IPS DF 19.7 (cell line): ENCODE results near the gene FHIT.
"Not testable (repeated sequence)": the region's sequence is repeated elsewhere in the genome, so short reads cannot be mapped to it uniquely, and the experiment has no call there.

Experiments used
- DNase-seq: peaks from one replicate; pipeline ENCODE4 v3.0.0-alpha.2; 2013; ENCODE audit warnings: low read depth, low spot score

FHIT gene

DNA sequence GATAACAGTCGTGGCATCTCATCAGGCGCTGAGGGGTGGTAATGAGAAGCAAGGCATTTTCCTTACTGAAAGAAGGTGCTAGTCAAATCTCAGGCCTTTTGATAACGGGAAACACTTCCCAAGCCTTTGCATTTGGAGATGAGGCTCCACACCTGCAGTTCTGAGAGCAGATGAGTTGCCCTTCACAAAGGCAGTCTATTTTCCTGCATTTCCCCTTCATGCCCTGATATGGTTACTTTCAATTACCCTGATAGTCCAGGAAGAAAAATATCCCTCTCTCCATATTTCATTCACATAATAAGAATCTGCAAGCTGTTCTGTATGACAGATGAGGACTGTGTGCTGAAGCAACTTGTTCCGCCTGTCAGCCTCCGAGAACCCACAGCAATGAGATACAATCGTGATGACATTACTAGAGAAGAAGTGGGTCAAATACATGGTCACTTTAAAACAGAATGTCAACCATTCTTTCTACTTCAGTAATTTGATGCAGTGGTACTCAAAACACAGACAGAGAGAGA, 25.0 kb downstream of the FHIT start:
- no peak for DNase-seq

DNA sequence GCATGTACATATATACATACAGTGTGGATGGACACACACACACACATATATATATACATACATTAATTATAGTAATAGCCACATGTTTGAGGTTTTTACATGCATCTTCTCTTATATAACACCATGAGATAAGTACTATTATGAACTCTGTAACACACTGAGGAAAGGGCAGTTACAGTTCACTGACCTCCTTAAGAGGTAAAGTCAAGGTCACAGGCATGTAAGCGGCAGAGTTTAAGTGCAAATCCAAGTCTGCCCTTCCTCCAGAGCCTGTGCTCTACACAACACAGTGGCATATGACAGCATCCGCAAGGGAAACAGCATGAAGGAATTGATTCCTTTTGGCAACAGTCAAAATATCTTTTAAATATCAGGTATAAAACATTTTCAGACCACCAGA, 26.4 kb downstream of the FHIT start:
- DNase-seq = no peak

DNA sequence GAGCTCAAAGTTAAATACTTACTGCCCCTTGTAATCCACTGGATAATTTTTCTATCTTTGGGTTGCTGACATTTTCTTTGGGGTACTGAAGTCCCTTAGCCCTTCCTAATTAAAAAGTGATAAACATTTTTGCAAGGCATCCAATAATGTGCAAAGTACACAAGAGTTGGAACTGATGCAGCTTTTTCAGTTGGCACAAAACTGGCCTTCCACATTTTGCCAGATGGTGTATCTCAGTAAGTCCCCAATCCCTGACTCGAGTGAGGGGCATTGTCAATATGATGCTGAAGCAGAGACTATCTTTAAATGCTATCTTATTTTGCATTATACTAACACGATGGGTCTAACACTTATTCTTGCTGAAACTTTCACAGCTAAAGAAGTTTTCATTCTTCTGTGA, 27.8 kb downstream of the FHIT start:
- DNase-seq = no peak

DNA sequence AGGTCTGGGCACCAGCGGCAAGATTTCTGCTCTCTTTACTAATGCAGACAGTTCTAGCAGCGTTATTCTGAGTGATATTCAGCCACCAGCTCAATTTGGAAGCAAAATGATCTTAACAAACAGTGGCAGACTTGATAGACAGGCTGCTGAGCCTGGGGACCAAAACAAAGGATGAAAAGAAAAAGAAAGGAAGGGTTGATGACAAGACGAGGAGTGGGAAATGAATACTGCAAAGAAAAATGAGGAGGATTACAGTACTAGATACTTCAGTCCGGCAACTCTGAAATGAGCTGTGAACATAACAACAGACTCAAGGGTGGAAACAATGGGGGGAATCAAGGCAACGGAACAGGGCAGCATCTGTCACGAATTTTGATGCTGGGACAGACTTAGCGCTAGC, 28.8 kb downstream of the FHIT start:
- no peak for DNase-seq

DNA sequence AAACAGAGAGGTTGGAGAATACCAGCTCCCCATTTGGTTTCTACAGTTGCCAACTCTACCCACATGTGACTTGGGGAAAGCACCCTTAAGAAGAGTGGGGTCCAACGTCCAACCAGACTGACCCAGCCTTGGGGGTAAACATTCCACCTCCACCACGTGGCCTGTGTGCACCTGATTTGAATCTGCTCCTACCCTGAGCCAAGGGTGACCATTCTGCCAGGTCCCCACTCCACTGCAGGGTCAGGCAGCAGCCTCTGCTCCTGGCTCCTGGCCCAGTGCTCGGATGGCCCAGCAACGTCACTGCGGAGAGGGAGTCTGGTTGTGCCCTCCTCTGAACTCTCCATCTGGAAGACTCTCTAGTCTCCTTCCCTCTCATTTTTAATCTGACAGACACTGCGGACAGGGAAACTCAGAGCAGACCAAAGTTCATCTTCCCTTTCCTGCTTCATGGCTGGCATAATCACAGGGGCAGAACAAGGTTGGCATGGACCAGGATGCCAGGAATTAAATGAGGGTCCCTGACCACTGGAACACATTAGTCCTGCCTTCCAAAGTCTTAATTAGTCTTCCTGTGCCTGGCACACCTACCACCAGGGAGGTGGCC, 29.4 kb downstream of the FHIT start:
- DNase-seq = no peak

DNA sequence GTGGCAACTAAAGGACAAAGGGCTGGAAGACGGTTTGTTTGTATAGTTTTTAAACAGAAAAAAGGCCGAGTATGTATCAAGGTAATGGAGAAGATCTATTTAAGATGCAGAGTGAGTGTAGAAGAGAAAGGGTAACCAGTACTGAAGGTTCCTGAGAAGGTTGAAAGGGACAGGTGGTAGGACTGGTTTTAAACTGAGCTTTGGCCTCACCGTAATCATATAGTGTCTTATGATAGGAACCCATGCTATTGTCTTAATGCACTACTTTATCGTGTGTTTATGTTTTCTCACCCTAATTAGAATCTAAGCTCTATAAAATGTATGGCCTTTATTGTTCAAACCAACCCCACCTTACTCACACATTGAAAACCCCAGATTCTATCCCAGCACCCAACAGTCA, 32.7 kb downstream of the FHIT start:
- DNase-seq = no peak

DNA sequence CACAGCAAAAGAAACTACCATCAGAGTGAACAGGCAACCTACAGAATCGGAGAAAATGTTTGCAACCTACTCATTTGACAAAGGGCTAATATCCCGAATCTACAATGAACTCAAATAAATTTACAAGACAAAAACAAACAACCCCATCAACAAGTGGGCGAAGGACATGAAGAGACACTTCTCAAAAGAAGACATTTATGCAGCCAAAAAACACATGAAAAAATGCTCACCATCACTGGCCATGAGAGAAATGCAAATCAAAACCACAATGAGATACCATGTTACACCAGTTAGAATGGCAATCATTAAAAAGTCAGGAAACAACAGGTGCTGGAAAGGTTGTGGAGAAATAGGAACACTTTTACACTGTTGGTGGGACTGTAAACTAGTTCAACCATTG, 35.1 kb downstream of the FHIT start:
- not testable (repeated sequence) for DNase-seq

DNA sequence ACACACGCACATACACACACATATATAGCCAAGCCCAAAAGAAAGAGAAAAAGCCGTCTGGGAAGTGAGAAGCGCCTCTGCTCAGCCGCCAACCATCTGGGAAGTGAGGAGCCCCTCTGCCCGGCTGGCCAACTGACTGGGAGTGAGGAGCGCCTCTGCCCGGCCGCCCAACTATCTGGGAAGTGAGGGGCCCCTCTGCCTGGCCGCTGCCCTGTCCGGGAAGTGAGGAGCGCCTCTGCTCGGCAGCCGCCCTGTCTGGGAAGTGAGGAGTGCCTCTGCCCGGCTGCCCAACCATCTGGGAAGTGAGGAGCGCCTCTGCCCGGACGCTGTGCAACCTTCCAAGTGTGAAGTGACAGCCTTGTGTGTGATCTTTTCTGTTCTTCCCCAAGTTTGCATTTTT, 49.2 kb downstream of the FHIT start:
- DNase-seq = no peak

DNA sequence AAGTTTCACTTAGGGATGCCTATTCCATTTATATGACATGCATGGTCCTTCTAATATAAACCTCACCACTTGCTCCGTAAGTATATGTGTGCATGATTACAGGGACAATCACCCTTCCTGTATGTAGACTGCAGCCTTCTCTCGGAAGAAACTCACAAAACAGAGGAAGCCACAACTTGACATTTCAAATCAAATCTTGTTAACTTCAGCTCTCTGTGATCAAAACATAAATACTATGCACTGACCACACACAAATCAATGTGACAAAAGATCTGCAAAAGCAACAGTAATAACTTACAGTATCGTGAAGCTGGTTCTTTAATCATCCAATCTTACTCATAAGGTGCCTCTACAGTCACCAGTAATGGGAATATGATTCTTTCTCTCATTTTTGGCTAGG, 50.2 kb downstream of the FHIT start:
- no peak for DNase-seq

DNA sequence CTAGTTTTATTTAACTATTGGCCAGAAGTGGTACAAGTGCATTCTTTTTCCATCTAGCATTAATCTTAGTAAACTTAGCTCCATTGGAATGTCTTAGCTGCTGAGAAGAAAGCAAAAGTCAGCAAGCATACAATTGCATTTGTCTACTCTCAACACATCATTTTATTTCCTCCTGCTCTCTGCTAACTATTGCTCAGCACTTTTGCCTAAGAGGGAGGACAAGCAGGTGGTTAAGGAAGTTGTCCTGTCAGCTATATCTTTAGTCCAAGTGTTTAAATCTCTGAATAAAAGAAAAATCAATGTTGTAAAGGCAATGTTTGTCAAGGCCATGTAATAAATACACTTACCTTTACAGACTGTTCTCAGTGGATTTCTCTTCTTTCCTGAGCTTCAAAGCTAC, 51.0 kb downstream of the FHIT start:
- DNase-seq = no peak

DNA sequence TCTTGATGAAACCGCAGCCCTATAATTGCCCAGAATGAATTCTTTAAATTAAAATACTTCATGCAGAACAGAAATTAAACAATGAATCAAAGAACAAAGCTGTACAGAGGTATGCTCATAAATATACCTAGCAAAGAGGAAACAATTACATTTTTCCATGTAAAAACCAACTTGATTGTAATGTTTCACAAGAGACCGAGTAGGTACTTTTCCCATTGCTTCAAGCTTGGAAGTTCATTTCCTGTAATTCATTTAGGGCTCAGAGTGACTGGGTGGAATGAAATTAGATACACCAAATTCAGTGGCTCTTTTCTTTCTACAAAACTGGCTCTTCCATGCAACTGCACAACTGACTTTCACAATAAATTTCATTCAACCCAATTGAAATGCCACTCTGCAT, 51.4 kb downstream of the FHIT start:
- no peak for DNase-seq

DNA sequence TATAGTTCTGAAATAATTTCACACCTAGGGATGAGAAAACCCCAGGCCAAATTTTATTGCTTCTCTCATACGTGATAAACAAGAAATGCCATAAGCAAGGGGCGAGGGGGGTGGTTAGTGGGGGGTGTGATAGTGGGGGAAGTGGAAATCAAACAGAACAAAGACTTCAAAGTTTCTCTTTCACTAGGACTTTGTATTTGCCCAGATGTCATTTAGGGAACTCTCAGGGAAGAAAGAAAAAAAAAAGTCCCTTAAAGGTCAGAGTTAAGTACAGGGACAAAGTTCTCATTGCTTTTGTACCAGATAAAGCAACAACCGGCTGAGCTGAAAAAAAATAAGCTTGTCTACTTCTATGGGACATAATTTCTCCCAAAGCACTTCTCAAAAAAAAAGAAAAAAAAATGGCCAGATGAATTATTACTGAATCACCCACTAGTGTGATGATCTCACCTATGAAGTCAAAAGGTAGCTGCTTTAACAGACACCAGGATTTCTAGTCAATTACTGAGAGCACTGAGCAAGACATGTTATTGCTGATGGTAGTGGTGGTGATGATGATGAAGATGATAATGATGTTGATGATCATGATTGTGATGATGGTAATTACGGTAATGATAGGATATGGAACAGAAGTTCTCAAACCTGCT, 56.2 kb downstream of the FHIT start:
- DNase-seq = no peak

DNA sequence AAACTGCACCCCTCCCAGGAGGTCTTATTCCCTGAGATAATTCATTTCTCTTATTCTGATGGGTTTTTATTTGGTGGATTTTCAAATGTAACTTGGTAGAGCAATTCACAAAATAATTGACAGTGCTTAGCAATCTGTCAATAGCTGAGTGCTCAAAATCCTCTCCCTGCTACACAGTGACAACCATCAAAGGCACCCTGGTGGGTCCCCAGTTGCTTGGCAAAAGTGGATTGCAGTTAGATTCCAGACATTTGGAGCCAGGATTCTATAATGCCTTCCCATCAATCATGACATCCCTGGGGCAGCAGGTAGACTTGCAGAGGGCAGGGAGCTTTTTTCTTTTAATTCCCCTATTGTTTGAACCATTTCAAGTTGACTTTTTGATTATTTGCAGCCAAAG, 59.0 kb downstream of the FHIT start:
- no peak for DNase-seq

DNA sequence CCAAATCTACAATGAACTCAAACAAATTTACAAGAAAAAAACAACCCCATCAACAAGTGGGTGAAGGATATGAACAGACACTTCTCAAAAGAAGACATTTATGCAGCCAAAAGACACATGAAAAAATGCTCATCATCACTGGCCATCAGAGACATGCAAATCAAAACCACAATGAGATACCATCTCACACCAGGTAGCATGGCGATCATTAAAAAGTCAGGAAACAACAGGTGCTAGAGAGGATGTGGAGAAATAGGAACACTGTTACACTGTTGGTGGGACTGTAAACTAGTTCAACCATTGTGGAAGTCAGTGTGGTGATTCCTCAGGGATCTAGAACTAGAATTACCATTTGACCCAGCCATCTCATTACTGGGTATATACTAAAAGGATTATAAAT, 61.0 kb downstream of the FHIT start:
- not testable (repeated sequence) for DNase-seq

DNA sequence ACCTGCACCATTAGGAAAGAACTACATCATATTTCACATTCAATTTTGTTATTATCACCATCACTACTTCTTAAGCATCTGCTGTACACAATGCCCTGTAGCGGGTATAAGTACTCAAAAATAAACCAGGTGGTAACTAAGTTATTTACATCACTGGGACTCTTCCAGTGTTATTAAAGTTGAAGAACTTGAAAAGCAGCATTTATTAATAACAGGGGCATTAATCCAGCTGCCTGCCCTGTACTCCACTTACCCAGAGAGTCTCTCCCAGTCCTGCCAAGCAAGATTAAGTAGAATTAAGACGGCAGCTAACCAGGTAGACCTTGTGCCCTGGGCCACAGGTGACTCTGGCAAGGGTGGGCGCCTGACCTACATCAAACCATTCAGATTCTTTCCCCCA, 65.2 kb downstream of the FHIT start:
- no peak for DNase-seq

DNA sequence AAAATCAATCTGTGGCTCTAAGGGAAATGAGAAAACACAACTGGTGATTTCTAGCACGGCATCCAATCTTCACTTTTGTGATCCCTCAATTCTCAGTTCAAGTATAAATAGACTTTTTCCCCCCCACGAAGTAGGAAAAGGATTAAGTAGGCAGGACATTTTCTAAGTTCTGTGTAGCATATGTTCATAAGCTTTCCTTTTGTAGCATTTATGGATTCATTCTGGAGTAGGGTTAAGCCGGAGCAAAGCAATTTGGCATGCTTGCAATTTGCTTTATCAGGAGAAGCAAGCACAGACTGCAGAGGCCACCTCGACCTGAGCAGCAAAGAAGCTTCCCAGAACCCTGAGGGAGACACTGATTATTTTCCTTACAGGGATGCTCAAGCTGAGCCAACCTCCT, 66.3 kb downstream of the FHIT start:
- DNase-seq = no peak

DNA sequence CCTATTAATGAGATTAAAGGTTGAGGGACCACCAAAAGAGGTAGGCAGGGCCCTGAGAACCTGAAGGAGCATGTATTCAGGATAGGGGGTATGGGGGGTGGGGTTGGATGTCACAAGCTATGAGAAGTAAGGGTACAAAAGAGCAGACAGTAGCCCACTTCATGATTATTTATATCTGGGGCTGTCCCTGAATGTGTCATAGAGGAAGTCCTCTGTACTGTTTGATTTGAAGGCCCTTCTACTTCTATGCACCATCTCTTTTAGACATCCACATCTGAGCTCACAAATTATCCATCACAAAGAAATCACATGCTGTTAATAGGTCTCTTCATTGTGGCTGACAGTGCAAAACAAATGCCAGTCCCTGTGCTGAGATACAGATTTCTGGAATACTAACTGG, 68.6 kb downstream of the FHIT start:
- no peak for DNase-seq

DNA sequence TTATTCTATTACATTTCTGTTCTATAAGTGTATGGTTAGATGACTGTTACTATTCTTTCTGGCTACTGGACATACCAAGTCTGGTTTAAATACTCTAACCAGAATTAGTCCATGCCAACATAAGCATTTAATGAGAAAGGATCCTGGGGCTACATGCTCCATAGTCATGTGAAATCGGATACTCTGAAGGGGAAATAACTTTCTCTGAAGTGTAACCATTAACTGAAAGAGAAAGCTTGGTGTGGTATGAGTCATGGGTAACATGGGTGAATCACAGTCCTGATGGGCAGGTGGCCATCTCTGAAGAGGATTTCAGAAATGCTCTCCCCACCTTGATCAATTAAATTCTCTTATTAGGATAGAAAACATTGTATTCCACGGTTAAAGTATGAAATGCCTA, 69.4 kb downstream of the FHIT start:
- no peak for DNase-seq

DNA sequence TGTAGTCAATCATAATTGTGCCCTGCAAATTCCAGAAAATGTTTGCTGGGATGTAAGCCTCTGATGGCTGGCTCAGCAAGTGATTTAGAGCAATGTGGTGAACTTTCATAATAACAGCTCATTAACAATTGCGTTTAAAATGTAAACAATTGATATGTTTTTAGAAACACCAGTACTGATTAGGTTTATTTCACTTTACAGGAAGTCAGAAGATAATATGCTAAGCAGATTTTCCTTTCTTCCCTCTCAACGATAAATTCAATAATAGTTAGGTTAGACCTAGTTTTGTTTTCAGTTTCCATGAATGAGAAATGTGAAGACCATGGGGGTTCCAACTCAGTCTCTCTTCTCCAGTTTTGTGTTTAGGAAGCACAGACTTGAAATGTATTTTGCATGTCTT, 71.0 kb downstream of the FHIT start:
- no peak for DNase-seq

DNA sequence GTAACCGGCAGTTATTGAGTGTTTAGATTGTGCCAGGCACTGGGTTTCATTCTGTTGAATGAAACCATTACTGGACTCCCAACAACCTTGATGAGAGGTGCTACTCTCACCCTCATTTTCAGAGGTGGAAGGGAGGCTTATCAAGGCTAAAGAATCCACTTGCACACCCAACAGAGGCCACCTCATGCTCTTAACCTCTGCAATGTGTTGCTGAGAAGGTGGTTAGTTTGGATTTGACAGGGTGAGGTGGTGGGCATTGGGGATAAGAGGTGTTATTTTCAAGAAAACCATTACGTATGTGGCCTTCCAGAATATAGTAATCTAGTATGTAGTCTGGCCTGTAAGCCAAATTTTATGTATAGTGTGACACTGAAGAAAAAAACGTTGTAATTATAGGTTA, 73.1 kb downstream of the FHIT start:
- no peak for DNase-seq

DNA sequence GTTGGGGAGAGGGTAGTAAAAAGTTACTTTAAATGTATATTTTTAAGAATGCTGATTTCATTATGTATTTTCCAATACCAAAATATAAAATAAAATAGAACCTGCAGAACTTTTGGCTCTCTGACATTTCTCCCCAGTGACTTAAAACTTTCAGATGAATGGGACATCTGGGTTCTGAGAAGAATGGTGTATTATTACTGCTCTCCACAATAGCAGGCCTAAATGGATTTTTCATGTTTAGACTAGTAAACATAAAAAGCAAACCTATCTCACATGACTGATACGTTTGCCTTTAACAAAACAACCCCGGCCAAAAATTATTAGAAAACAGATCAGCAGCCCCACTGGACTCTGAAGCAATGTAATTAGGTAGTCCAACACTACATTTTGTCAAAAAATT, 73.8 kb downstream of the FHIT start:
- DNase-seq = no peak

DNA sequence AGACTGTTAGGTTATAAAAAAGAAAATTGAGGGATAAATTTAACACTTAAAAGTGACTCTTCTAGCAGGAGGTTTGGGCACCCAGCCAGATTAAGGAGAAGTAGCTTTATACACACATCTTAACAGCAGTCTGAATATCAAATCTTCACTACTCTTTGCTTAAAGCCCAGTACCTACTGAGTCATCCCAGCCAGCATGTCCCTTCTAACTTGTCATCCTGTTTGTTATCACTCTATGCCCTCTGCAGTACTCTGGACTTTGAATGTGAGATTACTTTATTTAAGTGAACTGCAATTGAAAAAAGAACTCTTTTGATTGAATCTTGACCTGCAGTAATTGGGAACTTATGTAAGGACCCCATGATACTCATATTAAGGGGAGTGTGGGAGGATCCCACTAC, 77.6 kb downstream of the FHIT start:
- no peak for DNase-seq

DNA sequence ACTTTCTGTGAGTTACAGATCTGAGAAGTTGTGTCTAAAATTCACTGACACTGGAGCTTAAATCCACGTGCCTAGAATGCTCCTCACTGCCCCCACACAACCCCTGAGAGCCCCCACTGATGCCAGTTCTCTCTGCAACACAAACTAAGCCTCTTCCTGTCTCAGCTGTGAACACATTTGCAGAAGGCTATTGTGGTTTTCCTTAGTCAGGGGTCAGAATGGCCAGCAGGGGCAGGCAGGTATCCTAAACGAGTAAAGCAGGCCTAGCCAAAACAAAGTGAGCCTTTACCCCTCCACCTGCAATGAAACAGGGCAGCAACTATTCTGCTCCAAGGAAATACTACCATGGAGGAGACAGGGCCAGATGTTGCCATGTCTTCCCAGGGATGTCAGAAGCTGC, 78.6 kb downstream of the FHIT start:
- DNase-seq = peak; percentile 45

DNA sequence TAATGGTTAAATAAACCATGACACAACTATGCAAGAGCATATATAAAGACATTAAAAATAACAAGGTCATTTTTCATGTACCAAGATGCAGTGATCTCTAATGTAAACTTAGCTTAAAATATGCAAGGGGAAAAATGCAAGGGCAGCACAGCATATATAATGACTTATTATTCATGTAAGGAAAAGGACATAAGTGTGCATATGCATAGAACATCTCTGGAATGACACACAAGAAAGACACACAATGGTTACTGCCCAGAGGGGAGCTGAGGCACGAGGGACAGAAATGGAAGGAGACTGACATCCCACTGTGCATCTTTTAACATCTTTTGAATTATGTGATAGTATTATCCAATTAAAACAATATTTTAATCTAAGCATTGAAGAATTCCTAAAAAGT, 79.0 kb downstream of the FHIT start:
- DNase-seq = no peak
